Measurements from ENCODE around the gene LZTS3. TPM values are rescaled to one million over a fixed set of nuclear protein-coding genes. Genes with fewer than 3 reads are reported as not detected.
"Not testable (repeated sequence)": the region's sequence is repeated elsewhere in the genome, so short reads cannot be mapped to it uniquely, and the experiment has no call there.

The LZTS3 gene
- total RNA-seq, 1 donor from 2014 or later = 15.8 TPM

GRCh38 chr20:3121271-3121911, 52.0 kb downstream of the LZTS3 start:
- no peak overlapping the region for H3K4me3 ChIP-seq (ENCODE audit: low read depth, low read length)
- no peak for DNase-seq (ENCODE audit: low read depth)
- no peak for TF ChIP-seq CTCF (conservative IDR thresholded peaks at IDR 0.05; ENCODE audit: low read depth, low read length)

- TF ChIP-seq CTCF (conservative IDR thresholded peaks at IDR 0.05; ENCODE audit: low read depth, low read length) = no peak
- no peak for DNase-seq (ENCODE audit: low read depth)
- no peak overlapping the region for H3K4me3 ChIP-seq (ENCODE audit: low read depth, low read length)
Observed at GRCh38 chr20:3119044-3119443, 54.3 kb downstream of the LZTS3 start.

GRCh38 chr20:3117839-3118379, 55.4 kb downstream of the LZTS3 start:
- peak; percentile 67 for TF ChIP-seq CTCF (conservative IDR thresholded peaks at IDR 0.05; ENCODE audit: low read depth, low read length)
- not testable (repeated sequence) for H3K4me3 ChIP-seq (ENCODE audit: low read depth, low read length)
- DNase-seq (ENCODE audit: low read depth) = peak; percentile 48

GRCh38 chr20:3116341-3116740, 57.0 kb downstream of the LZTS3 start:
- no peak overlapping the region for H3K4me3 ChIP-seq (ENCODE audit: low read depth, low read length)
- no peak for DNase-seq (ENCODE audit: low read depth)
- TF ChIP-seq CTCF (conservative IDR thresholded peaks at IDR 0.05; ENCODE audit: low read depth, low read length) = no peak

GRCh38 chr20:3115190-3116107, 57.9 kb downstream of the LZTS3 start:
- peak; percentile 75 for TF ChIP-seq CTCF (conservative IDR thresholded peaks at IDR 0.05; ENCODE audit: low read depth, low read length)
- DNase-seq (ENCODE audit: low read depth) = no peak
- no peak overlapping the region for H3K4me3 ChIP-seq (ENCODE audit: low read depth, low read length)

Other genes with a start within 250 kb of the LZTS3 start
- not detected in 2 replicates for gene GNRH2, start 129.9 kb downstream of the LZTS3 start, total RNA-seq
- gene MRPS26, start 127.5 kb downstream of the LZTS3 start, total RNA-seq = 107 and 128 TPM in 2 replicates
- gene OXT, start 101.9 kb downstream of the LZTS3 start, total RNA-seq = 0.43 TPM in 1 of 2 replicates, not detected in the other
- not detected in 2 replicates for gene AVP, start 88.8 kb downstream of the LZTS3 start, total RNA-seq
- gene FASTKD5, start 13.7 kb downstream of the LZTS3 start, total RNA-seq = 15.3 and 21.8 TPM in 2 replicates
- 3.6 and 4.3 TPM in 2 replicates for gene UBOX5, start 13.7 kb downstream of the LZTS3 start, total RNA-seq
- gene DDRGK1, start 31.1 kb upstream of the LZTS3 start, total RNA-seq = 63.5 and 80.7 TPM in 2 replicates
- 68.3 and 106 TPM in 2 replicates for gene ITPA, start 35.9 kb upstream of the LZTS3 start, total RNA-seq
- gene SLC4A11, start 65.6 kb upstream of the LZTS3 start, total RNA-seq = 3.6 and 5.1 TPM in 2 replicates
- 3.5 and 7.7 TPM in 2 replicates for gene DNAAF9, start 234.1 kb upstream of the LZTS3 start, total RNA-seq

Measured in epithelial cell of proximal tubule (primary cell).